ENCODE measurements around the gene DOK5. TPM values are rescaled to one million over a fixed set of nuclear protein-coding genes. Genes with fewer than 3 reads are reported as not detected.

Gene DOK5
- total RNA-seq, 2 donors from 2014 or later = 0.14 to 1.2 TPM

DNA sequence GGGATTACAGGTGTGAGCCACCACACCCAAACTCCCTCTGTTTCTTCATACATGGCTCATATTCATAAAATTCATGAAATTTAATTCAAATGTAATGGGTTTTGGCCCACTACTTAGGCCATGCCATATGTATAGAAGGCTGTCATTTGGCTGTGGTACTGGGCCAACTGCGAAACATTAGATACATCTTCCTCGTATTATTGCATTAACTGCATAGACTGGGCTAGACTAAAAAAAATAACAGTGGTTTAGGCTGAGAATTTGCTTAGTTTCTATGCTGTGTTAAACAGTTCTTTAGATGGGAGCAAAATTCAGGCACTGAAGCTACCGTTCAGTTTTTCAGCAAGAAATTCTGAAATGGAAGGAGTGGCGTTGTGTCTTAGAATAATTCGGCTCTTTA, 133.6 kb downstream of the DOK5 start:
- no peak for DNase-seq (ENCODE audit: low spot score)
- Histone ChIP-seq H3K9me3 (no peaks in the 10 kb centered on the region), H3K36me3 (no peaks in the 10 kb centered on the region), H3K27me3 (replicated peaks; ENCODE audit: insufficient read depth) (peaks cover 3% of the 10 kb centered on the region), H3K4me1 (replicated peaks) (no peaks in the 10 kb centered on the region), H3K27ac (no peak overlapping the region), H3K4me3 (no peak overlapping the region)
- no peak for TF ChIP-seq POLR2A (IDR thresholded peaks at IDR 0.05)
- no peak for TF ChIP-seq POLR2AphosphoS5 (IDR thresholded peaks at IDR 0.05)
- no peak for TF ChIP-seq CTCF (IDR thresholded peaks at IDR 0.05)
- WGBS = 98% methylated on average over 5 of the region's 5 CpGs
- intact Hi-C loops (cut with DNase I) = no loop called here

DNA sequence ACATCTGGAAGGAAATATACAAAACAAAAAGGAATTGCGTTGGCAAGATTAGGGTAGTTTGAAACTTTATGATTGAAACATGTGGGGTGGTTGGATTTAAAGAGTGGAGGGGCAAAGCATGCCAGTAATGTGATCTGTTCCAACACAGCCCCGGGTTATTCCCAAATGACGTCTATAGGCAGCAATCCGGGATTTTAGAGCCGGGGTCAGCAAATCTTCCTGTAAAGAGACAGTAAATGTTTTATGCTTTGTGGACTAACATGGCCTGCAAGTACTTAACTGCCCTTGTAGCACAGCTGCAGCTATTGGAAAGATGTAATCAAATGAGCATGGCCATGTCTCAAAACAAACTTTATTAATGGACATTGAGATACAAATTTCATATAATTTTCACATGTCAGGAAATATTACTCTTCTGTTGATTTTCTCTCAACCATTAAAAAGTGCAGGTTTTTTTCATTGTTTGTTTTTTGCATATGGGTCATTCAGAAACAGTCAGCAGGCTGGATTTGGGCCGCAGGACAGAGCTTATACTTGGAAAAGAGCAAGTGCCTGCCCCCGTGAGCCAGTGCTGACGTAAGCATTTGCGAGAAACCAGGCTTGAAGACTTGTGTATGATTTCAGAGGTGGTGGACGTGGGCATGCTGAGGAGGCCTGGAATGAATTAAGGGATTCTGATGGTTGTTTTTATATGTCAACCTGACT, 136.5 kb downstream of the DOK5 start:
- no peak for DNase-seq (ENCODE audit: low spot score)

DNA sequence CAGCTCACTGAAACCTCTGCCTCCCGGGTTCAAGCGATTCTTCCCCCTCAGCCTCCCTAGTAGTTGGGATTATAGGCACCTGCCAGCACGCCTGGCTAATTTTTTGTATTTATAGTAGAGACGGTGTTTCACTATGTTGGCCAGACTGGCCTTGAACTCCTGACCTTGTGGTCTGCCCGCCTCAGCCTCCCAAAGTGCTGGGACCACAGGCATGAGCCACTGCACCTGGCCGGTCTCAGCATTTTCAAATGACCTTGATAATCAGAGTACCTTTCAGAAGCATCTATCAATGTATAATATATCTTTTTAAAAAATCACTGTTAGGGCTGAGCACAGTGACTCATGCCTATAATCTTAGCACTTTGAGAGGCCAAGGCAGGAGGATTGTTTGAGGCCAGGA, 143.0 kb downstream of the DOK5 start:
- no peaks in the 10 kb centered on the region for H3K36me3 ChIP-seq
- no peaks in the 10 kb centered on the region for H3K9me3 ChIP-seq
- no peak overlapping the region for H3K27ac ChIP-seq
- no peak for DNase-seq (ENCODE audit: low spot score)
- intact Hi-C loops (cut with DNase I) = no loop called here
- no peaks in the 10 kb centered on the region for H3K27me3 ChIP-seq (replicated peaks; ENCODE audit: insufficient read depth)
- H3K4me1 ChIP-seq (replicated peaks) = no peaks in the 10 kb centered on the region
- TF ChIP-seq CTCF (IDR thresholded peaks at IDR 0.05) (no peak), POLR2AphosphoS5 (IDR thresholded peaks at IDR 0.05) (no peak), POLR2A (IDR thresholded peaks at IDR 0.05) (no peak)
- H3K4me3 ChIP-seq = no peak overlapping the region
- 87% methylated on average over 6 of the region's 6 CpGs for WGBS

More for the DNA sequence above, 136.5 kb downstream of the DOK5 start:
- Histone ChIP-seq H3K4me1 (replicated peaks) (no peaks in the 10 kb centered on the region), H3K27ac (no peak overlapping the region), H3K36me3 (no peaks in the 10 kb centered on the region), H3K27me3 (replicated peaks; ENCODE audit: insufficient read depth) (peaks cover 3% of the 10 kb centered on the region), H3K9me3 (no peaks in the 10 kb centered on the region), H3K4me3 (no peak overlapping the region)
- intact Hi-C loops (cut with DNase I) = no loop called here
- TF ChIP-seq POLR2A (IDR thresholded peaks at IDR 0.05) = no peak
- TF ChIP-seq CTCF (IDR thresholded peaks at IDR 0.05) = no peak
- no peak for TF ChIP-seq POLR2AphosphoS5 (IDR thresholded peaks at IDR 0.05)
- 50% methylated on average over 10 of the region's 10 CpGs for WGBS

GRCh38 chr20:54619181-54619580, 143.8 kb downstream of the DOK5 start:
- intact Hi-C loops (cut with DNase I) = no loop called here
- TF ChIP-seq POLR2A (IDR thresholded peaks at IDR 0.05) = no peak
- TF ChIP-seq CTCF (IDR thresholded peaks at IDR 0.05) = no peak
- TF ChIP-seq POLR2AphosphoS5 (IDR thresholded peaks at IDR 0.05) = no peak
- Histone ChIP-seq H3K36me3 (no peaks in the 10 kb centered on the region), H3K27ac (no peak overlapping the region), H3K4me3 (no peak overlapping the region), H3K4me1 (replicated peaks) (no peaks in the 10 kb centered on the region), H3K27me3 (replicated peaks; ENCODE audit: insufficient read depth) (no peaks in the 10 kb centered on the region), H3K9me3 (no peaks in the 10 kb centered on the region)
- no peak for DNase-seq (ENCODE audit: low spot score)
- WGBS = 47% methylated on average over 7 of the region's 7 CpGs

- TF ChIP-seq POLR2A (IDR thresholded peaks at IDR 0.05) (no peak), CTCF (IDR thresholded peaks at IDR 0.05) (no peak), POLR2AphosphoS5 (IDR thresholded peaks at IDR 0.05) (no peak)
- Histone ChIP-seq H3K4me1 (replicated peaks) (no peaks in the 10 kb centered on the region), H3K27me3 (replicated peaks; ENCODE audit: insufficient read depth) (no peaks in the 10 kb centered on the region), H3K27ac (no peak overlapping the region), H3K4me3 (no peak overlapping the region), H3K36me3 (no peaks in the 10 kb centered on the region), H3K9me3 (no peaks in the 10 kb centered on the region)
- intact Hi-C loops (cut with DNase I) = no loop called here
- WGBS = 85% methylated on average over 3 of the region's 3 CpGs
- DNase-seq (ENCODE audit: low spot score) = no peak
Observed at GRCh38 chr20:54619682-54620081, 144.3 kb downstream of the DOK5 start.

Measured in prostate gland (tissue), 2 donors.